ENCODE measurements around the gene LRRC4.

The LRRC4 gene, protein sequence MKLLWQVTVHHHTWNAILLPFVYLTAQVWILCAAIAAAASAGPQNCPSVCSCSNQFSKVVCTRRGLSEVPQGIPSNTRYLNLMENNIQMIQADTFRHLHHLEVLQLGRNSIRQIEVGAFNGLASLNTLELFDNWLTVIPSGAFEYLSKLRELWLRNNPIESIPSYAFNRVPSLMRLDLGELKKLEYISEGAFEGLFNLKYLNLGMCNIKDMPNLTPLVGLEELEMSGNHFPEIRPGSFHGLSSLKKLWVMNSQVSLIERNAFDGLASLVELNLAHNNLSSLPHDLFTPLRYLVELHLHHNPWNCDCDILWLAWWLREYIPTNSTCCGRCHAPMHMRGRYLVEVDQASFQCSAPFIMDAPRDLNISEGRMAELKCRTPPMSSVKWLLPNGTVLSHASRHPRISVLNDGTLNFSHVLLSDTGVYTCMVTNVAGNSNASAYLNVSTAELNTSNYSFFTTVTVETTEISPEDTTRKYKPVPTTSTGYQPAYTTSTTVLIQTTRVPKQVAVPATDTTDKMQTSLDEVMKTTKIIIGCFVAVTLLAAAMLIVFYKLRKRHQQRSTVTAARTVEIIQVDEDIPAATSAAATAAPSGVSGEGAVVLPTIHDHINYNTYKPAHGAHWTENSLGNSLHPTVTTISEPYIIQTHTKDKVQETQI

DNA sequence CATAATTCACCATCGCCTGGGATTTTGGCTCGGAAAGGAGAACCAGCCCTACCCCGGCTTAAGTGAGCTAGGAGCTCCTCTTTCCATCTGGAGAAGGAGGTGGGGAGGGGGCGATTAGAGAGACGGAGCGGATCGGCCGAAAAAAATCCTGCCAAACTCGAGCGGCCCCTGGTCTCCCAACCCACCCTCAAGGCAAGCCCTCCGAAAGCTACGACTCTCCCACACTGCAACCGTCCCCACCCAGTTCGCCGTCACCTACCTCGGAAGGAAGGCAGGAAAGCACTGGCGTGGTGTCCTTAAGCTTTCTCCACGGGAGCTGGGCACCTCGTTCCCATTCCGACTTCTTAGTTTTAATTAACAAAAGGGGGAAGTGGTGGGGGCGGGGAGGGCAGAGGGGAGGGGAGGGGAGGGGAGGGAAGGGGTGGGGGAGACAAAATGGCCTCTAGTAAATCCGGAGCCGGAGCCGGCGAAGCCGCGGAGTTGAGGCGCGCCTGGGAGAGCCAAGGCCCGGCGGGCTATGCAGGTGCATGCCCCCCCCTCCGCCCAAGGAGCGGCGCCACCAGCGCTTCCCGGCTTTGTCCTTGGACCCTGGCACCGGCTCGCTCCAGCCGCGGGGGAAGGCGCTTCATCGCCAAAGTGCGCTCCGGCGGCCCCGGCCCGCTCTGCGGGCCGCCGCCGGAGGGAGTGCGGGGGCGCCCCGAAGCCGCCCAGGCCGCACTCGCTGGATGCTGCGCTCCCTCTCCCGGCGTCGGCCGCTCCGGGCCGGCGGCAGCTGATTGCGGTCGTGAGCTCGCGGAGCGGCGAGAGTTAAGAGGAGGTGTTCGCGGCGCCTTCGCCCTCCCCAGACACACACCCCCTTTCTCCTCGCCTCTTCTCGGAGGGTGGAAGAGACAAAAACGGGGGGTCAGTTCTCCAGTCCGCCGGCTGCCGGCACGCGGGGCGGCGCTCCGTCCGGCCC lies at the start of gene LRRC4:
LRRC4 (minus strand) TSS at position 784 of the 958 bp plus-strand sequence. CDS start 797 bp downstream, outside the sequence.
- DNase-seq: no peak

DNA sequence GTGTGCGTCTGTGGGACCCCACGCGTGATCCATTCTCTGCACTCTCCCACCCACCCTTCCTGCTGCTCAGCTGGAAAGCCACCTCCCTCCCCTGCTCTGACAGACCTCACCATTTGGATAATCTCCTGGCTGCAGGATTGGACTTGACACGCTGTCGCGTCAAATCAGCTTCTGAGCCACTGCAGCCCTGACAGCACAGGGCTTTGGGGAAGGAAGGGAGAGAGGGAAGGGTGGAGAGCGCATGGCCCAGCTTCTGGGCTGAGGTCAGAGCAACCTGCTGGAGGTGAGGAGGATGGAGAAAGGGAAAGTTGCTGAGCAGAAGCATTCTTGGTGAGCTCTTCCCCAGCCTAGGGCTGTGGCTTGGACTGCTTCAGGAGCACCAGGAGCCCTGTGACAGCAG lies 48.9 kb upstream of the LRRC4 start:
- no peak for DNase-seq

DNA sequence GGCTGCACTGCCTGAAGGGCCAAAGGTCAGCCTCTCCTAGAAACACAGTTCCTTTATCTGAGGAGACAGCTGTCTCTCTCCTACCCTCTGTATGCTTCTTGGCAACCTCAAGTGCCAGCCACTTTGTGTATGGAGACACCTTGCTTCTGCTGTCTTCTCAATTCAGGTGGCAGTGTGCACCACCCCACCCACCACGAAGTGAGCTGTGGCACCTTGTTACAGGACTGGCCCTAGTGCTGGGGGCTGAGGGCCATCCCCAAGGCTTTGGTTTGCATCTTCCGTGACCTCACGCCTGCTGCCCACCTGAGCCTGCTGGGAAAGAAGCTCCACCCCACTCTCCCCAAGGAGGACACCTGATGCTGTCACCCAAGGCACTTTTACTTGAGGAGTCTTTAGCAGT lies 47.1 kb upstream of the LRRC4 start:
- no peak for DNase-seq

DNA sequence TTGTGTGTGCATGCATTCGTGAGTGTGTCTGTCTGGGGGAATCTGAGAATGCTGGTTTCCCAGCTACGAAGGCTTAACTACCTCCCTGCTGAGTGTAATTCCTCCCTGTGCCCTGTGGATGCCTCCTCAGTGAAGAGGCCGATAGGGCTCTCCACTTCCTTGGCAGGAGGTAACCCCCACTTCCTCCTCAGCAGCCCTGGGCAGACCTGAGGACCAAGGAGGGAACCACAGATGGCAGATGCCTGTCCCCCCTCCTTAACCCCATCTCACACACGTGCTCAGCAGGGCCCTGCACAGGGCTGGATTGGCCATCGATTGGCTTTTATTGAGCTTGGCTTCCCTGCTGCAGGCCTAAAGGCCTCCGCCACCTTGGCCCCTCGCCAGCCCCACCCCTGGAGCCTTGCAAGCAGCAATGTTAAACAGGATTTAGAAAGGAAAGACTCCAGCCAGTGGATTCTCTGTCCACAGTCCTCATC lies 45.6 kb upstream of the LRRC4 start:
- DNase-seq: no peak

DNA sequence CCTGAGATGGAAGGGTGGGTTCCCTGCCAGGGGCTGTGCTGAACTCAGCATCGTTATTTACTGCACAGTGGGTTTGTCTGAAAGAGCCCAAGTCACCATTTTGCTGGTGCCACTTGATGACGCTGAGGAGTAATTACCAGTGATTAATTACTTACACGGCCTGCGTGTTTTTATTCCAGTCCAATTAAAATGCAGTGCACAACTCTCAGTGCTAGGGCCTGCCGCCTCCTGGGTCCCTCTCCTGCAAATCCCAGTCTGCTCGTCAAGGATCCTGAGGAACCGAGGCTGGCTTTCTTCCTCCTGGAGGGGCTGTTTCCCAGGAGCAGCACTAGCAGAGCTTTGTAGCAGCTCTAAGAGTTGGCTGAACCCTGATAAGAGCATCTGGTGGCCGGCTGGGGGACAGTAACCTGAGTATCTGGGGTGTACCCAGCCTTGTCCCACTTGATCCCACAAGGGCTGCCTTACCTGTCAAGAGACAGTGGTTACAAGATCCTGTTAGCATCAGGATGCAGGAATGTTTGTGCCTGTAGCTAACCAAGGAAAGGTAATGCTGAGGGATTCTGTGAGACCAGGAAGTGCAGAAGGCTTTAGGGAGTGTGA lies 45.1 kb upstream of the LRRC4 start:
- DNase-seq: no peak

DNA sequence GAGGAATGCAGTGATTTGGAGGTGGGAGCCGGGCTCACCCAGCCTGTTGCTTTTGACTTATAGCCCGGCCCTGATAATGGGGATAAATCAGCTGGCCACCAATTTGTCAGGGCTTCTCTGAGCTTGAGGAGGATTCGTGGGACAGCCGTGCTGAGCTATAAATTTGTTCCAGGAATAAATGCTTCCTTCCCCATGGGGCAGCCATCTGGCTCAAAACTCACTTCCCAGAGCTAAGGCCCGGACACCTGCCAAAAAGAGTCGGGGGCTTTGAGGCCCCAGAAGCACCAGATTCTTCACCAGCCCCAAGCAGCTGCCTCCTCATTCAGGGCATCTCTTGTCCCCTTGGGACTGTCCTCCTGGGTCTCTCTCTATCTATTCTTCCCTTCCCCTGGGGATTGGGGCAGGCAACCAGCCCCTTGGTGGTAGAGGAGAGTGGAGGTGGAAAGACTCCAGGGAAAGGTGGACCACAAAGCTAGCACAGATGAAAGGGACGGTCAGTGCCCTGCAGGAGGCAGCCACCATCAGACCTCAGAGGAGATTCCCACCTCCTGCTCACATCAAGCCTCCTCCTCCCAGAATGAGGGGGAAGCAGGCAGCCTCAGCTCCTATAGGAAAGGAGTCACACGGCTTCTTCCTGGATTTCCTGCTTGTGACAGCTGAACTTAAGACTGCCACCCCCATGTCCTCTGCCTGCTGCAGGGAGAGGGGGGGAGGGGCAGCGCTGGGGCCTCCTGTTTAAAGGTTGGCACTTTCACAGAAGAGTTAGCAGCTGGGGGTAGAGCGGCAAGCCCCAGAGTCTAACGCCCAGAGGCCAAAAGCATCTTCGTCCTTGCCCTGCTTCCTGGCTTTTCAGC lies 44.2 kb upstream of the LRRC4 start:
- no peak for DNase-seq

DNA sequence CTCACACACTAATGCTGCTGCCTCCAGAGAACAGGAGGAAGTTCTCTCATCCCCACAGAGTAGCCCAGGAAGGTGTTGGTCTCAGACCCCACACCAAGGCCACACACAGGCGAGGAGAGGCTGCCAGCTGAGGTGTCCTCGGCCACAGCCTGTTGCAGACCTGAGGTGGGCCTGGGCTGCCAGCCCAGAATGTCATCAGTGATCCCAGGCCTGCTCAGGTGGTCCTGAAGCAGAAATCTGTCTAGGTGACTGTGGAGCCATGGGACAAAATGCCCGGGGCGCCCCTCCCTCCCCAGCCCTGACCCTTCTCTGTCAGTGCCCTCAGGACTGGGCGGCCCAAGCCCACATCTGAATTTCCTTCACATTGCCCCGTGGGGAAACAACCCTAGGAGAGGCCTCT lies 43.5 kb upstream of the LRRC4 start:
- DNase-seq: no peak

DNA sequence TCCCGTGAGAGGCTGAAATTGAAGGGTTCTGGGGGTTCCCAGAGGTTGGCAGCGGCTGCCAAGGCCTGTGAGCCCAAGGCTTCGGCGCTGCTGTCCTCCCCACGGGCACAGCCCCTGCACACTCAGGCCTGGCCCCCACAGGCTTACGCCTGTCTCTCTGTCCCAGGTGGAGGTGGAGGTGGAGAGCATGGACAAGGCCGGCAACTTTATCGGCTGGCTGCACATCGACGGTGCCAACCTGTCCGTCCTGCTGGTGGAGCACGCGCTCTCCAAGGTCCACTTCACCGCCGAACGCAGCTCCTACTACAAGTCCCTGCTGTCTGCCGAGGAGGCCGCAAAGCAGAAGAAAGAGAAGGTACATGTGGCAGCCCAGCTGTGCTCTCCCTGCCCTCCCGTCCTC lies 43.1 kb upstream of the LRRC4 start:
- DNase-seq: no peak

DNA sequence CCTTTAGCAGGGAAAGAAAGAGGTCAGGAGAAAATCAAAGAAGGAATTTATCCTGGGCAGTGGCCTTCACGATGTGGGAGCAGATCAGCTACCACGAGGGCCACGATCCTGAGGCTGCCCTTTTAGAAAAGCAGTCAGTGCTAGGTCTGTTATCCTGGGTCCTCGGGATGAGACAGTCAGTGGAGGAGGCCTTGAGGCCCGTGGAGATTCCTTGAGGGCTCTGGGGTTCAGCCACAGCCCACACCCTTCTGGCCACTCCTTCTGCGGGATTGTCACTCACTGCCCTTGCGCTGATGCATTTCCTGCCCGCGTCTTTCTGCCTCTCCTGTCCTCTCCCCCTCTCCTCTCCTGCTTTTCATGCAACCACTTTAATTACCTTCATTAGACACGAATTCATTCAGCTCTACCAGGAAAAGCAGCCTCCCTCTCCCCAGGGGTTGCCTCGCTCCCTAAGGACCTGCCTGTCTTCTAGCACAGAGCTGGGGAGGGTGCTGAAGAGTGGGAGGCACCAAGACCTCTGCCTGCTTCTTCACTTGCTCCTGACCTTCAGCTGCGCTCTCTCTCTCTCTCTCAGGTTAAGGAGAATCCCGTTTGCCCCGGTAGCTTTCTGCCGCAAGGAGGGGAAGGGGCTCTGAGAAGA lies 42.6 kb upstream of the LRRC4 start:
- DNase-seq: no peak

DNA sequence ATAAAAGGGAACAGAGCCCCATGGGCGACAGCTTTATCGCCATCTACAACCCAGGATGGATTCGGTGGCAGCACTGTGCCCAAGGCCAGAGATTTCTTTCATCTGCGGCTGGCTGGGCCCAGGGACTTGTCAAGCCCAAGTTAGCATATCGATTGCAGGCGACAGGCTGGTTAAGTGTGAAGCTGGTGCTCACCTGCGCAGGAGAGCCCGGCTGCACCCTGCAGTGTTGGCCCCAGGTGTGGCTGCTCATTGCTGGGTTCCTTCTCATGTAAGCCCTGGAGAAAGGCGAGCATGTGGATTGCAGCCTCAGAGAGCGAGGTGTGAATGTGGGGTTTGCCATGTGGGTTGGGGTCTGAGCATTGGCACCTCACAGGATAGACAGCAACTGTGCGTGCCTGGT lies 40.6 kb upstream of the LRRC4 start:
- DNase-seq: no peak

DNA sequence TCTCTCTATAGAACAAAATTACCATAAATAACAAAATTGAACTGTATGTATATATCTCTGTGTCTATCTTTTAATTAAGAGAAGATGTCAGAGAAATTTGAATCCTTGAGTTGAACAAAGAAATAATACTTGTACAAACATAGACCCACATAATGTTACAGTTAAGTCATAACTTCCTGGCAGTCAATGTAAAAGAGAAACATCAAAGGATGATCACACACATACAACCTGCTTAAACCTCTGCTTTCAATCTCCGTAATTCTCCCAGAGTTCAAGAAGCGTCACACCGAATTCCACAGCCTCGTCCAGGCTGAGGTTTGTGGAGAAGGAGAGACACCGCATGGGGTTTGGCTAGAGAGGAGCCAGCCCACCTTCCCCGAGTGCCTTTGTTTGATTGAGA lies 40.1 kb upstream of the LRRC4 start:
- DNase-seq: no peak

DNA sequence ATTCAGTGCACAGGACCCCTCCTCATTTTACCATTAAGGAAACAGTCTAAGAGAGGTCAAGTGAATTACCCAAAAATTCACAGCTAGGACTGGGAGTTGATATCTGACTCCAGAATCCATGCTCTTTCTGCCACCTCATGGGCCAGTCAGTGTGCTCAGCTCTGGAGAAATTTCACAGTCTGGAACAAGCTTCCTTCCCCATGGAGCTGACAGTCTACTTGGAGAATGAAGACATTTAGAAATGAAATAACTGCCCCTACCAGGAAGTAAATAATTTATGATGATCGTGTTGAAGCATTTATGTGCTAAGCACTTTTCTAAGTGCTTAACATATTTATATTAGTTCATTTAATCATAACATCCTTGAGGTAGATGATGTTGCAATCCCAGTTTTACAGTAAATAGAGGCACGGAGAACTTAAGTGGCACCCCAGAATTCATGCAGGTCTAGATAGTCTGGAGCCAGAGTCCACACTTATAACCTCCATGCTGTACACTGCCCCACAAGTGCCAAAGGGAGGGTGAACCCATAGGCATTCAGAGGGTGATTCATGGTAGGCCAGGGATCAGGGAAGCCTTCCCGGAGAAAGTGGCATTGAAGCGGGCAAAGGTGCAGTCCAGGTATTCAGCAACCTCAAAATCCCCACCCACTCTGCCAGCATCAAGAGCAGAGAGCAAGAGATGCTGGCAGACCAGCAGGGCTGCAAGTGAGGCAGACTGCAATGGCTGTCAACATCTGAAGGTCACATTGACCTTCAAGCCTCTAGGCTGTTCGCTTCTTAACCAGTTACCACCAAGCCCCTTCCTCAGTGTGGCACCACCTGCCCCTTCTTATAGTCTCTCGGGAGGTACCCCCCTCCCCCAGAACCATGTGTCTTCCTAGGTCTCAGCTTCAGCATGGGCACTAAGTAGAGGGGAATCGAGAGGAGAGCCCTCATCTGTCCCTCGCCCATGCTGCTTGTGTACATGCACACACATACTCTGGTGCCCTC lies 38.4 kb upstream of the LRRC4 start:
- DNase-seq: no peak

DNA sequence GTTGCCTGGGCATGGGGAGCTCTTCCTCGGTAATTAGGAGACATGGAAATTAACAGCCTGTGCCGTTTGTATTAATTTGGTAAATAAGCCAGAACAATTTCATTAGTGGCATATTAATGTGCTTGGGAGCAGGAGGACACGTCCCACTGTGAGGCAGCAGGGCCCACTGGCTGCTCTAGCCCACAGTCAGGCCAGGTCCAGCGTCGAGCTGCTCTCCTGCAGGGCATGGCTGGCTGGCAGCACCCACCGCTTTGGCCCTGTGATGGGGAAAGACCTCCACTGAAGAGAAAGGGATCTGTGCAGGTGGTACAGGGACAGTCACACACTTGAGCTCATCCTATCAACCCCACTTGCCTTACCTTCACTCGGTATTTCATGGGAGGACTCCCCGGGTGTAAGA lies 37.5 kb upstream of the LRRC4 start:
- no peak for DNase-seq

DNA sequence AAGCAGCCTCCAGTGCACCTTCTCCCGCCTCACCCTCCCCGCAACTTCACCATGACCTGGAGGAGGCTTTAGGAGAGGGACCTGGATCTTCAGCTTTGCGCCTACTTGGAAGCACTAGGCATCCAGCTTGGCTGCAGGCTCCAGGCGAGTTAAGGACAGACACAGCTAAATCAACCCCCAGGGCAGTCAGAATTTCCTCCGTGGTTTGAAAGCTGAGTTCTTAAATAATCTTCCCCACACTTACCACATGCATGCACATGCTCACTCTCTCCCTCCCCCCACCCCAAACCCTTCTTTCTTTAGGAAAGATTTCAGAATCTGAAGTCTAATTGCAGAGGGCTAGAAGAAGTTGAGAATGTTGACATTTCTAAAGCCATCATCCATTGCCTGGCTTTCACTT lies 36.7 kb upstream of the LRRC4 start:
- DNase-seq: no peak

DNA sequence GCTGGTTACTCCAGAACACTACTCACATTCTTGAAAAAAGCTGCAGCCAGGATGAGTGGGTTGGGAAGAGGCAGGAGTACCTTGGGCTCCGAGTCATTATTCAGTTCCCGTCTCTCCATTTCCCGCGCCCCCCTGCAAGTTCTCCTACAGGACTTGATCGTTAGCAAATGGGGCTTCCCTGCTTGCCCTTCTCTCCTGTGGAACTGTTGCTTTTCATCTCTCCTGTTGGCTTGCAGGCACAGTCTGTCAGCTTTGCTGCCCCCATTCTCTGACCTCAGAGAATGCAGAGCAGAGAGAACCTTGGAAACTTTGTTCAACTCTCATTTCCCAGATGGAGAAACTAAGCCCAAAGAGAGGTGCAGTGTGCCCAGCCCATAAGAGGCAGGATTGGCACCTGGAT lies 35.6 kb upstream of the LRRC4 start:
- no peak for DNase-seq

DNA sequence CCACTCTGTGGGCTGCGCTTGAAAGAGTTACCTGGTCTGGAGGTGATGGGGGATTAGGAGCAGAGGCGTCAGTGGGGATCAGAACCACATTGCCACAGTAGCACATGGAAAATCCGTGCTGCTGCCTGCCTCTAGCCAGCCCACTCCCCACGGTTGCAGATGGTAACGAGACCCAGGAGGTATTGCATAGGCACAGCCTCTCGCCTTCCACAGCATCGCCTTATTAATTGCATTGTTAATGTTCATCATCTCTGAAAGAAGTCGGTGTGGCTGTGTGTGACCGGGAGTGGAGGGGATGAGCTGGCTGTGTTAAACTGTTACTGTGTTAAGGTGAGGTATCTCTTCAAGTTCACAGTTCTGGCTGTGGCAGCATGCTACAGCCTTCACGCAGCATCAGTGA lies 35.2 kb upstream of the LRRC4 start:
- no peak for DNase-seq

DNA sequence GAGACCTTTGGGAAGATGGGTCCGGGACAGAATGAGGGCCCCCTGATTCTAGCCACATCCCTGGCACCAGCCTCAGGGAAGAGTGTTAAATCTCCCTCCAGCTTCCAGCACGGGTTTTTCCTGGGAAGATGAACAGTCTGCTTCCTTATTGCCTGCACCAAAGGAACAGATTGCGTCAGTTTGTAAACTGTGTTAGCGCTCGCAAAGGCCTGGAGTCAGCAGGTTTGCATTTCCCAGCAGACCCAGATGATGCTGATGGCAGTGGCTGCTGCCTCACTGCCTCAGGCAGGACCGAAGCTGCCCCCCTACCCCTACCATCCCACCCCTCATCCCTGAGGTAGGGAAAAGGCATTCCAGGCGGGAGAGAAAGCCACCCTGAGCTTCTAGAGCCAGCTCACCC lies 34.6 kb upstream of the LRRC4 start:
- no peak for DNase-seq

DNA sequence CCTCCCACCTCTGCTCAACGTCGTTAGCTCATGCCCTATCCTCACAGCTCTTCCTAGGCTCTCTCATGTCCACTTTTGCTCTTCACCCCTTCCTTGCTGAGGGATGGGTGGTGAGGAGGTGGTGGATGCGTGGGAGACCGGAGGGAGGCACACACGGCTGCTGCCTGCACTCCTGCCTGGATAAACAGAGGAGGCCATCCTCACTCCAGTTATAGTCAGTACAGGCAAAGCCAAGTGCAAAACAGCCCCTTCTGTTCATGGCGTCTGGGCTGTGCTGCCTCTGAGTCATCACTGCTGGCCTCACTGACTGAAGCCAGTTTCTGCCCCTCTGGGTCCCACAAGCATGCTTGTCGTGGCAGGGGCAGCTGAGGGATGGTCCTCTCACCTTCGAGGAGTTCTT lies 31.9 kb upstream of the LRRC4 start:
- DNase-seq: no peak

DNA sequence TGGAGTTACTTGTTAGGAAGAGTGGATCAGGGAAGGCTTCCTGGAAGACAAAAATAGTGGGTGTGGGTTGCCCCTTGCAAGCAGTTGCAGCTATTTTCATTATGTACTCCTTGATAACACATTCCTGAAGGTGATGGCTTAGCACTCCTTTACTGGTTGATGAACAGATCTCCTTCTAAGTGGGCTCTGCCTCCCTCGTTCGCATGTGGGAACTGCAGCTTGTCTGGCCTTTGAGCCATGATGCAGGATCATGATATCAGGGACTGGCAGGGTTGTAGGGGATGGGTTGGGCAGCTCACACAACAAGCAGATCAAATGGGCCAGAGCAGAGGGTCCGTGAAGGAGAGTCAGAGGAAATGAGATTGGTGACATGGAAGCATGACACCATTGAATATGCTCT lies 28.8 kb upstream of the LRRC4 start:
- DNase-seq: no peak

Measured in 8988T (cell line).